GM23248 (cell line): ENCODE data around the gene BSG. TPM values are rescaled to one million over a fixed set of nuclear protein-coding genes. Genes with fewer than 3 reads are reported as not detected.
A peak's percentile ranks its signal among the peaks of the same experiment; 100 is the strongest.
"Not testable (repeated sequence)": the region's sequence is repeated elsewhere in the genome, so short reads cannot be mapped to it uniquely, and the experiment has no call there.

Source experiments
- DNase-seq: peaks from one replicate; pipeline ENCODE4 v3.0.0-alpha.2; 2015
- H2AFZ ChIP-seq: fragments of 200-600 bp; sonication (generic); 2 replicates; pipeline ENCODE4 v1.6.1; 2016; ENCODE audit warnings: antibody characterized with exemption
- H3F3A ChIP-seq: fragments of 200-600 bp; sonication (generic); 2 replicates; pipeline ENCODE4 v1.6.1; 2016; ENCODE audit warnings: mild to moderate bottlenecking, antibody characterized with exemption, mixed run types; ENCODE audit not compliant: insufficient read depth
- H3K27ac ChIP-seq: fragments of 200-600 bp; sonication (generic); 2 replicates; pipeline ENCODE4 v1.5.1; 2016; ENCODE audit warnings: mild to moderate bottlenecking
- H3K27me3 ChIP-seq: fragments of 200-600 bp; sonication (generic); replicated peaks from 2 replicates; pipeline ENCODE4 v1.6.1; 2016; ENCODE audit warnings: mild to moderate bottlenecking; ENCODE audit not compliant: insufficient read depth
- H3K36me3 ChIP-seq: fragments of 200-600 bp; sonication (generic); 2 replicates; pipeline ENCODE4 v1.6.1; 2016; ENCODE audit warnings: low read depth, mild to moderate bottlenecking
- H3K4me1 ChIP-seq: fragments of 200-600 bp; sonication (generic); 2 replicates; pipeline ENCODE4 v1.6.1; 2016; ENCODE audit warnings: mild to moderate bottlenecking; ENCODE audit not compliant: insufficient read depth
- H3K4me2 ChIP-seq: fragments of 200-600 bp; sonication (generic); one replicate; pipeline ENCODE4 v1.6.1; 2016; ENCODE audit warnings: mild to moderate bottlenecking; ENCODE audit not compliant: unreplicated experiment
- H3K4me3 ChIP-seq: fragments of 200-600 bp; sonication (generic); 2 replicates; pipeline ENCODE4 v1.5.1; 2016; ENCODE audit warnings: mild to moderate bottlenecking
- H3K79me2 ChIP-seq: fragments of 200-600 bp; sonication (generic); 2 replicates; pipeline ENCODE4 v1.6.1; 2016; ENCODE audit warnings: mild to moderate bottlenecking; ENCODE audit not compliant: insufficient read depth
- H3K9ac ChIP-seq: fragments of 200-600 bp; sonication (generic); 2 replicates; pipeline ENCODE4 v1.6.1; 2016; ENCODE audit warnings: mild to moderate bottlenecking
- H3K9me2 ChIP-seq: fragments of 200-600 bp; sonication (generic); 2 replicates; pipeline ENCODE4 v1.6.1; 2016; ENCODE audit warnings: mixed run types, mild to moderate bottlenecking, moderate library complexity; ENCODE audit not compliant: insufficient read depth
- H3K9me3 ChIP-seq: fragments of 200-600 bp; sonication (generic); one replicate; pipeline ENCODE4 v1.6.1; 2017; ENCODE audit warnings: low read depth
- H4K20me1 ChIP-seq: fragments of 200-600 bp; sonication (generic); 2 replicates; pipeline ENCODE4 v1.6.0; 2016; ENCODE audit not compliant: insufficient read depth
- EZH2 ChIP-seq: fragments of 200-600 bp; sonication (generic); IDR thresholded peaks from 2 replicates; pipeline ENCODE4 v1.6.1; 2018; ENCODE audit warnings: antibody characterized with exemption, mild to moderate bottlenecking; ENCODE audit not compliant: insufficient read depth, poor library complexity, severe bottlenecking
- EZH2phosphoT487 ChIP-seq: fragments of 200-600 bp; sonication (generic); IDR thresholded peaks from 2 replicates; pipeline ENCODE4 v1.6.1; 2018; ENCODE audit warnings: antibody characterized with exemption, moderate library complexity, mild to moderate bottlenecking, low read depth; ENCODE audit not compliant: insufficient read depth
- WGBS, 2 experiments: methylation state at CpG; one replicate each; pipeline ENCODE4 v1.1.6; 2015 to 2017; ENCODE audit warnings: low lambda C conversion rate in 2 of 2, low coverage in 1 of 2; ENCODE audit errors: missing lambda C conversion rate in 2 of 2; 5-methylcytosine and 5-hydroxymethylcytosine counted together
- in situ Hi-C: fragments of 300-500 bp; cut with MboI; formaldehyde crosslinking; loops from 2 replicates; pipeline ENCODE4 v1.15.0; 2020
- polyA plus RNA-seq: library from polyadenylated mRNA; unstranded; fragments of >200 nt; fragmentation: Nextera tagmentation; extraction: Ambion mirVana; gene quantifications from 2 replicates; pipeline ENCODE4 v1.2.1, GENCODE V29; 2016
- total RNA-seq: library from RNA; depleted of rRNA; stranded (reverse); fragments of >200 nt; shearing (Covaris generic); gene quantifications from 2 replicates; pipeline ENCODE4 v1.2.3, GENCODE V29; 2014

The BSG gene
- total and polyA plus RNA-seq, 2 experiments from 2014 or later: 939 to 955 TPM

- peak; percentile 58 for DNase-seq
- no peak overlapping the region for H3K4me2 ChIP-seq
- in situ Hi-C loops: no loop called here
- H3K4me3 ChIP-seq: no peak overlapping the region
- 29 to 31% methylated on average over 33 to 37 of the region's 38 CpGs for WGBS, 2 experiments
- peaks cover 15% of the 10 kb centered on the region for H3K4me1 ChIP-seq
- no peak for TF ChIP-seq EZH2phosphoT487
- TF ChIP-seq EZH2: no peak
- H4K20me1 ChIP-seq: no peaks in the 10 kb centered on the region
- H2AFZ ChIP-seq: no peak overlapping the region
- no peak overlapping the region for H3K27ac ChIP-seq
- 0 out of 2 replicates have a peak, but pooled peaks cover 7% of the 10 kb centered on the region for H3F3A ChIP-seq
- peaks cover 28% of the 10 kb centered on the region for H3K79me2 ChIP-seq
- H3K9me3 ChIP-seq: no peaks in the 10 kb centered on the region
- H3K9ac ChIP-seq: no peak overlapping the region
- no peaks in the 10 kb centered on the region; the same call in 1 of the 2 replicates for H3K36me3 ChIP-seq
- H3K9me2 ChIP-seq: no peaks in the 10 kb centered on the region
- no peaks in the 10 kb centered on the region for H3K27me3 ChIP-seq
Measured at GRCh38 chr19:584240-585001, 12.0 kb downstream of the BSG start.

- H3K79me2 ChIP-seq: peaks cover 21% of the 10 kb centered on the region
- in situ Hi-C loops, H3K27me3 ChIP-seq, H3K36me3 ChIP-seq, H3K27ac ChIP-seq, H2AFZ ChIP-seq, H3K9me3 ChIP-seq, H4K20me1 ChIP-seq, H3K9ac ChIP-seq, H3K4me3 ChIP-seq, H3K4me2 ChIP-seq, H3F3A ChIP-seq, H3K9me2 ChIP-seq, DNase-seq: not testable (repeated sequence)
- 73 to 82% methylated on average over 15 to 34 of the region's 34 CpGs for WGBS, 2 experiments
- H3K4me1 ChIP-seq: peaks cover 15% of the 10 kb centered on the region
Measured at GRCh38 chr19:585146-585545, 12.8 kb downstream of the BSG start.

GRCh38 chr19:585551-586110 is 13.2 kb downstream of the BSG start:
- H4K20me1 ChIP-seq: no peaks in the 10 kb centered on the region
- no peak overlapping the region for H3K9ac ChIP-seq
- H3K4me1 ChIP-seq: peaks cover 15% of the 10 kb centered on the region
- H3K79me2 ChIP-seq: peaks cover 16% of the 10 kb centered on the region
- H3K36me3 ChIP-seq: no peaks in the 10 kb centered on the region; the same call in 1 of the 2 replicates
- H3F3A ChIP-seq: 0 out of 2 replicates have a peak, but pooled peaks cover 7% of the 10 kb centered on the region
- H3K27ac ChIP-seq: no peak overlapping the region
- no peaks in the 10 kb centered on the region for H3K9me2 ChIP-seq
- no peaks in the 10 kb centered on the region for H3K9me3 ChIP-seq
- no peak overlapping the region for H2AFZ ChIP-seq
- H3K4me3 ChIP-seq: no peak overlapping the region
- H3K27me3 ChIP-seq: no peaks in the 10 kb centered on the region
- peak; percentile 27 for DNase-seq
- 48 to 53% methylated on average over 10 of the region's 10 CpGs for WGBS, 2 experiments
- TF ChIP-seq EZH2 (no peak), EZH2phosphoT487 (no peak)
- in situ Hi-C loops: no loop called here
- H3K4me2 ChIP-seq: no peak overlapping the region

- no peaks in the 10 kb centered on the region for H3K9me2 ChIP-seq
- H3K36me3 ChIP-seq: no peaks in the 10 kb centered on the region
- H2AFZ ChIP-seq: no peak overlapping the region
- H3K27me3 ChIP-seq: no peaks in the 10 kb centered on the region; the same call in 1 of the 2 replicates
- H3K4me1 ChIP-seq: peaks cover 9% of the 10 kb centered on the region
- no peak overlapping the region for H3K4me3 ChIP-seq
- peak overlapping the region; percentile 26 for H3K4me2 ChIP-seq
- no peaks in the 10 kb centered on the region for H3K79me2 ChIP-seq
- H3F3A ChIP-seq: 0 out of 2 replicates have a peak, but pooled peaks cover 7% of the 10 kb centered on the region
- in situ Hi-C loops: no loop called here
- TF ChIP-seq EZH2phosphoT487 (no peak), EZH2 (no peak)
- H3K9ac ChIP-seq: no peak overlapping the region; the same call in 1 of the 2 replicates
- peak; percentile 92 for DNase-seq
- H4K20me1 ChIP-seq: no peaks in the 10 kb centered on the region
- no peaks in the 10 kb centered on the region for H3K9me3 ChIP-seq
- WGBS, 2 experiments: 6% methylated on average over 31 to 36 of the region's 41 CpGs
- H3K27ac ChIP-seq: no peak overlapping the region
Measured at GRCh38 chr19:588093-588740, 15.8 kb downstream of the BSG start.
